ENCODE data around the gene WFDC2.

WFDC2 gene

GRCh38 chr20:45495501-45495941, 26.0 kb downstream of the WFDC2 start:
- DNase-seq (ENCODE audit: low read depth) = no peak
- TF ChIP-seq CTCF (IDR thresholded peaks at IDR 0.05; ENCODE audit: control insufficient read depth, extremely low read depth, insufficient read depth) = no peak
- H3K4me3 ChIP-seq (ENCODE audit: low read depth, low read length) = no peak overlapping the region

GRCh38 chr20:45496166-45496565, 26.6 kb downstream of the WFDC2 start:
- H3K4me3 ChIP-seq (ENCODE audit: low read depth, low read length) = no peak overlapping the region
- DNase-seq (ENCODE audit: low read depth) = no peak
- TF ChIP-seq CTCF (IDR thresholded peaks at IDR 0.05; ENCODE audit: control insufficient read depth, extremely low read depth, insufficient read depth) = no peak

- DNase-seq (ENCODE audit: low read depth) = no peak
- TF ChIP-seq CTCF (IDR thresholded peaks at IDR 0.05; ENCODE audit: control insufficient read depth, extremely low read depth, insufficient read depth) = no peak
- no peak overlapping the region for H3K4me3 ChIP-seq (ENCODE audit: low read depth, low read length)
These were observed 28.5 kb downstream of the WFDC2 start for GRCh38 chr20:45497971-45498494.

- no peak for TF ChIP-seq CTCF (IDR thresholded peaks at IDR 0.05; ENCODE audit: control insufficient read depth, extremely low read depth, insufficient read depth)
- no peak overlapping the region for H3K4me3 ChIP-seq (ENCODE audit: low read depth, low read length)
- no peak for DNase-seq (ENCODE audit: low read depth)
These were observed 30.5 kb downstream of the WFDC2 start for GRCh38 chr20:45500022-45500421.

GRCh38 chr20:45501600-45501999, 32.0 kb downstream of the WFDC2 start:
- no peak for TF ChIP-seq CTCF (IDR thresholded peaks at IDR 0.05; ENCODE audit: control insufficient read depth, extremely low read depth, insufficient read depth)
- no peak overlapping the region for H3K4me3 ChIP-seq (ENCODE audit: low read depth, low read length)
- no peak for DNase-seq (ENCODE audit: low read depth)

- H3K4me3 ChIP-seq (ENCODE audit: low read depth, low read length) = no peak overlapping the region
- TF ChIP-seq CTCF (IDR thresholded peaks at IDR 0.05; ENCODE audit: control insufficient read depth, extremely low read depth, insufficient read depth) = no peak
- DNase-seq (ENCODE audit: low read depth) = no peak
These were observed 33.0 kb downstream of the WFDC2 start for GRCh38 chr20:45502561-45502960.

GRCh38 chr20:45503403-45503802, 33.9 kb downstream of the WFDC2 start:
- DNase-seq (ENCODE audit: low read depth) = no peak
- H3K4me3 ChIP-seq (ENCODE audit: low read depth, low read length) = no peak overlapping the region
- no peak for TF ChIP-seq CTCF (IDR thresholded peaks at IDR 0.05; ENCODE audit: control insufficient read depth, extremely low read depth, insufficient read depth)
